GM18508 (cell line): ENCODE data around the gene GOLGA1.
"Not testable (repeated sequence)": the region's sequence is repeated elsewhere in the genome, so short reads cannot be mapped to it uniquely, and the experiment has no call there.

ENCODE experiments used
- ATAC-seq: cut with Tn5 transposase; IDR thresholded peaks from one replicate; pipeline ENCODE4 v1.9.1; 2021; ENCODE audit warnings: moderate number of reproducible peaks; ENCODE audit not compliant: insufficient read depth, unreplicated experiment

The GOLGA1 gene

GRCh38 chr9:124940521-124940893 is 376 bp downstream of the GOLGA1 start:
- peak; percentile 2 for ATAC-seq

GRCh38 chr9:124939944-124940343 is 939 bp downstream of the GOLGA1 start:
- no peak for ATAC-seq

- no peak for ATAC-seq
Observed at GRCh38 chr9:124934290-124934689, 6.6 kb downstream of the GOLGA1 start.

GRCh38 chr9:124932333-124932732 is 8.6 kb downstream of the GOLGA1 start:
- no peak for ATAC-seq

- ATAC-seq, result no peak
Observed at GRCh38 chr9:124929464-124929863, 11.4 kb downstream of the GOLGA1 start.

GRCh38 chr9:124928116-124928515 is 12.8 kb downstream of the GOLGA1 start:
- ATAC-seq, result no peak

- ATAC-seq, result not testable (repeated sequence)
Observed at GRCh38 chr9:124920394-124920793, 20.5 kb downstream of the GOLGA1 start.

GRCh38 chr9:124914753-124915405 is 26.0 kb downstream of the GOLGA1 start:
- no peak for ATAC-seq

GRCh38 chr9:124913378-124913777 is 27.5 kb downstream of the GOLGA1 start:
- no peak for ATAC-seq

- ATAC-seq, result no peak
Observed at GRCh38 chr9:124911766-124912165, 29.1 kb downstream of the GOLGA1 start.

- no peak for ATAC-seq
Observed at GRCh38 chr9:124908098-124908497, 32.8 kb downstream of the GOLGA1 start.

GRCh38 chr9:124906966-124907365 is 33.9 kb downstream of the GOLGA1 start:
- ATAC-seq, result no peak

GRCh38 chr9:124899845-124900244 is 41.0 kb downstream of the GOLGA1 start:
- no peak for ATAC-seq

- no peak for ATAC-seq
Observed at GRCh38 chr9:124897570-124898460, 43.1 kb downstream of the GOLGA1 start.

- no peak for ATAC-seq
Observed at GRCh38 chr9:124894741-124895170, 46.1 kb downstream of the GOLGA1 start.

- no peak for ATAC-seq
Observed at GRCh38 chr9:124894035-124894740, 46.7 kb downstream of the GOLGA1 start.

GRCh38 chr9:124890179-124890578 is 50.7 kb downstream of the GOLGA1 start:
- ATAC-seq, result no peak

GRCh38 chr9:124889006-124889405 is 51.9 kb downstream of the GOLGA1 start:
- ATAC-seq, result no peak

GRCh38 chr9:124887832-124888231 is 53.1 kb downstream of the GOLGA1 start:
- ATAC-seq, result no peak

- ATAC-seq, result no peak
Observed at GRCh38 chr9:124886866-124887492, 53.9 kb downstream of the GOLGA1 start.

- no peak for ATAC-seq
Observed at GRCh38 chr9:124886461-124886860, 54.4 kb downstream of the GOLGA1 start.
